AG09309 (cell line): ENCODE data around the gene PTPMT1.
"Not testable (repeated sequence)": the region's sequence is repeated elsewhere in the genome, so short reads cannot be mapped to it uniquely, and the experiment has no call there.

Experiments used
- DNase-seq: peaks from one replicate; pipeline ENCODE4 v3.0.0-alpha.2; 2010; ENCODE audit warnings: low read depth
- H3K4me3 ChIP-seq: 2 replicates; pipeline ENCODE4 v1.5.1; 2011; ENCODE audit warnings: mild to moderate bottlenecking, low read depth, low read length, moderate library complexity; ENCODE audit not compliant: control insufficient read depth
- TF ChIP-seq, protein P1 (sequence below): IDR thresholded peaks from 2 replicates; pipeline ENCODE4 v1.5.1; 2011; ENCODE audit warnings: mild to moderate bottlenecking, low read depth, low read length, inconsistent platforms; ENCODE audit not compliant: insufficient read depth, control insufficient read depth; ENCODE audit errors: missing control alignments

The PTPMT1 gene

GRCh38 chr11:47524291-47524874, 41.0 kb upstream of the PTPMT1 start:
- no peak for DNase-seq
- no peak overlapping the region for H3K4me3 ChIP-seq
- TF ChIP-seq, protein P1, sequence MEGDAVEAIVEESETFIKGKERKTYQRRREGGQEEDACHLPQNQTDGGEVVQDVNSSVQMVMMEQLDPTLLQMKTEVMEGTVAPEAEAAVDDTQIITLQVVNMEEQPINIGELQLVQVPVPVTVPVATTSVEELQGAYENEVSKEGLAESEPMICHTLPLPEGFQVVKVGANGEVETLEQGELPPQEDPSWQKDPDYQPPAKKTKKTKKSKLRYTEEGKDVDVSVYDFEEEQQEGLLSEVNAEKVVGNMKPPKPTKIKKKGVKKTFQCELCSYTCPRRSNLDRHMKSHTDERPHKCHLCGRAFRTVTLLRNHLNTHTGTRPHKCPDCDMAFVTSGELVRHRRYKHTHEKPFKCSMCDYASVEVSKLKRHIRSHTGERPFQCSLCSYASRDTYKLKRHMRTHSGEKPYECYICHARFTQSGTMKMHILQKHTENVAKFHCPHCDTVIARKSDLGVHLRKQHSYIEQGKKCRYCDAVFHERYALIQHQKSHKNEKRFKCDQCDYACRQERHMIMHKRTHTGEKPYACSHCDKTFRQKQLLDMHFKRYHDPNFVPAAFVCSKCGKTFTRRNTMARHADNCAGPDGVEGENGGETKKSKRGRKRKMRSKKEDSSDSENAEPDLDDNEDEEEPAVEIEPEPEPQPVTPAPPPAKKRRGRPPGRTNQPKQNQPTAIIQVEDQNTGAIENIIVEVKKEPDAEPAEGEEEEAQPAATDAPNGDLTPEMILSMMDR = no peak

DNA sequence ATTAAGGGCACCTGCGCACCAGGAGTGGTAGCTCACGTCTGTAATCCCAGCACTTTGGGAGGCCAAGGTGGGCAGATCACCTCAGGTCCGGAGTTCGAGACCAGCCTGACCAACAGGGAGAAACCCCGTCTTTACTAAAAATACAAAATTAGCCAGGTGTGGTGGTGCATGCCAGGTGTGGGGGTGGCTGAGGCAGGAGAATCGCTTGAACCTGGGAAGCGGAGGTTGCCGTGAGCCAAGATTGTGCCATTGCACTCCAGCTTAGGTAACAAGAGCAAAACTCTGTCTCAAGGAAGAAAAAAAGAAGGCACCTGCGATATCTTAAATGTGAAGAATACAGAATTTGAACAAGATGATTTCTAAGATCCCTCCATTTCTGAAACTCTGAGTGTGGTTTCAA, 39.4 kb upstream of the PTPMT1 start:
- not testable (repeated sequence) for H3K4me3 ChIP-seq, DNase-seq

GRCh38 chr11:47527186-47527585, 38.2 kb upstream of the PTPMT1 start:
- DNase-seq = no peak
- TF ChIP-seq, protein P1 = no peak
- H3K4me3 ChIP-seq = no peak overlapping the region

DNA sequence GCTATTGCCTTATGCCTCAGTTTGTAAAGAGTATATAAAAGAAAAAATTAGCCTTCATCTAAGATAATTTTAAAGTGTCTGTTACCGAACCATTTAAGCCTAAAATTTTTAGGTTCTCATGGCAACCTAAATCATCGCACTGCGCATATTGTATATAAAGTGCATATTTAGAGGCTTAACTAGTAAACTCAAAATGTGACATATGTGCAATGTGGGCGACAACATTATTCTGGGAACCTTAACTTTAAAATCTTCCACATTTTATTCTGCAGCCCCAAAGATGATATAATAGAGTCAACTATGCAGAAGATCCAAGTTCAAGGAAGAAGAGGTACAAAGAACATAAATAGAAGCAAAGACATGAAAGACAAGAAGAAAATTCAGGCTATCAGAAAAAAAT, 35.4 kb upstream of the PTPMT1 start:
- no peak for DNase-seq
- no peak overlapping the region for H3K4me3 ChIP-seq
- TF ChIP-seq, protein P1 = no peak

- H3K4me3 ChIP-seq, DNase-seq: not testable (repeated sequence)
Measured at GRCh38 chr11:47530721-47531120, 34.7 kb upstream of the PTPMT1 start.

- DNase-seq = no peak
- TF ChIP-seq, protein P1 = no peak
Measured at GRCh38 chr11:47531666-47532065, 33.7 kb upstream of the PTPMT1 start.

GRCh38 chr11:47532597-47533213, 32.7 kb upstream of the PTPMT1 start:
- TF ChIP-seq, protein P1 = no peak
- DNase-seq = no peak
- no peak overlapping the region for H3K4me3 ChIP-seq

More at GRCh38 chr11:47531666-47532065, 33.7 kb upstream of the PTPMT1 start:
- no peak overlapping the region for H3K4me3 ChIP-seq

- H3K4me3 ChIP-seq = no peak overlapping the region
- TF ChIP-seq, protein P1 = no peak
- peak; percentile 58 for DNase-seq
Measured at GRCh38 chr11:47533690-47534151, 31.7 kb upstream of the PTPMT1 start.
